Mammary microvascular endothelial cell (primary cell): Measurements from ENCODE around the gene GATB. TPM values are rescaled to one million over a fixed set of nuclear protein-coding genes. Genes with fewer than 3 reads are reported as not detected.

Experiments used
- total RNA-seq: library from RNA; depleted of rRNA; stranded (reverse); fragments of >200 nt; gene quantifications from 2 replicates; pipeline ENCODE4 v1.2.3, GENCODE V29; 2015

GATB gene, protein sequence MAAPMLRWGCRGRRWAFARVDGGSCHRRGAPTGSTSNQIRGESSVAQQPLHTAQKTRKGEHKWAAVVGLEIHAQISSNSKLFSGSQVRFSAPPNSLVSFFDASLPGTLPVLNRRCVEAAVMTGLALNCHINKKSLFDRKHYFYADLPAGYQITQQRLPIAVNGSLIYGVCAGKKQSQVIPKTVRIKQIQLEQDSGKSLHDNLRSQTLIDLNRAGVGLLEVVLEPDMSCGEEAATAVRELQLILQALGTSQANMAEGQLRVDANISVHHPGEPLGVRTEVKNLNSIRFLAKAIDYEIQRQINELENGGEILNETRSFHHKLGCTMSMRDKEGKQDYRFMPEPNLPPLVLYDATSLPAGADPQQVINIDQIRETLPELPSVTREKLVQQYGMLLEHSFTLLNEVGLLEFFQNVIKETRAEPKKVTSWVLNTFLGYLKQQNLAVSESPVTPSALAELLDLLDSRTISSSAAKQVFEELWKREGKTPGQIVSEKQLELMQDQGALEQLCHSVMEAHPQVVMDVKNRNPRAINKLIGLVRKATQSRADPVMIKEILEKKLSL
- 21.3 and 40.3 TPM in 2 replicates for total RNA-seq

DNA sequence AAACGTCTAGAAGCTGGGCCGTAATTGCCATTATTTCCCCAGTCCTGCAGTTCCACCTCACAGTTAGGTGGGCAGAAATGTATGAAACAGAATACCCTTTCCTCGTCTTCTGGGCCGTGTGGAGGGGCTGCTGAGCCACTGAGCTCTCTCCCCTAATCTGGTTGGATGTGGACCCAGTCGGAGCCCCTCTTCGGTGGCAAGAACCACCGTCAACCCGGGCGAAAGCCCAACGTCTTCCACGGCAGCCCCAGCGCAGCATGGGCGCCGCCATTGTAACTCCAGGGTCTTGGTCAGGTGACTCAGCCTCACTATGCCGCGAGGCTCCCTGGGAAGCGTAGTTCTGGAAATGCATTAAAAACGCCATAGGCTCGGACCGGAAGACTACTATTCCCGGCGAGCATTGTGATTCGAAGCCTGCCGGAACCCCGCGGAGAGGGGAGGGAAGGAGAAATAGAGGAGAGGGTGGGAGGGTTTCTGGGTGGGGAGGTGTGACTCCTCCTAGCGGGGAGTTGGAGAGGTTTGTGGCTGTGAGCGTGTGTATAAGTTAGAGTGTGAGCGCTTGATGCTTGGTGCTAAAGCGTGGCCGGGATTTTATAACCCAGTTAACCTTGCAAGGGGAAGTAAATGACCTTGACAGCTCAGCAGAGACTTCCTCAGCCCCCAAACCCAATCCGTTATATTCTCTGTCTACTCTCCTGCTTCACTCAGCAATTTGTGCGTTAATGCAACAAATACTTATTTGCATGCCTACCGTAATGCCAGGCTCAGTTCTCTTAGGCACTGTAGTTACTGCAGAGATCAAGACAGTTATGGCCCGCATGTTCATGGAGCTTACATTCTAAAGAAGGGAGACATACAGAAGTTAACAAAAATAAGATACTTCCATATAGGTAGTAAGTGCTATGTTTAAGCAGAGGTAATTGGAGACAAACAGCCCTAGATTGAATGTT lies at the start of gene GATB:
GATB (minus strand) TSS at position 296 of the 950 bp plus-strand sequence; CDS start at position 271, 25 bp downstream.

